Measurements from ENCODE around the gene HOXB6.

HOXB6 gene

GRCh38 chr17:48589831-48590606, 14.8 kb downstream of the HOXB6 start, which contains the start of gene HOXB3 (continued):
- no peak for TF ChIP-seq ZNF585B (tag by site-specific recombination; IDR thresholded peaks at IDR 0.05)
- peak; percentile 41; the same call in 1 of the 2 replicates for TF ChIP-seq ZBTB44 (tag by site-specific recombination; IDR thresholded peaks at IDR 0.05)
- no peak for TF ChIP-seq ZBTB49 (tag by site-specific recombination; IDR thresholded peaks at IDR 0.05; ENCODE audit: low read depth)
- peak; percentile 94 for TF ChIP-seq INSM2 (tag by site-specific recombination; IDR thresholded peaks at IDR 0.05)
- TF ChIP-seq ZBTB26 (tag by site-specific recombination; optimal IDR thresholded peaks at IDR 0.05): peak; percentile 25
- peak; percentile 67 for TF ChIP-seq ZNF391 (tag by site-specific recombination; IDR thresholded peaks at IDR 0.05; ENCODE audit: borderline replicate concordance, low read depth)
- peak; percentile 100 for TF ChIP-seq WT1 (tag by site-specific recombination; IDR thresholded peaks at IDR 0.05)
- TF ChIP-seq SP2 (tag by site-specific recombination; IDR thresholded peaks at IDR 0.05): peak; percentile 57; the same call in 1 of the 2 replicates
- TF ChIP-seq PBX3 (CRISPR knock-in tag; IDR thresholded peaks at IDR 0.05): no peak
- TF ChIP-seq ZSCAN23 (tag by site-specific recombination; IDR thresholded peaks at IDR 0.05): no peak
- peak; percentile 88 for TF ChIP-seq ZNF561 (tag by site-specific recombination; IDR thresholded peaks at IDR 0.05; ENCODE audit: borderline replicate concordance)
- TF ChIP-seq PRDM4 (tag by site-specific recombination; IDR thresholded peaks at IDR 0.05): peak; percentile 95
- peak; percentile 86 for TF ChIP-seq OSR2 (tag by site-specific recombination; IDR thresholded peaks at IDR 0.05)
- TF ChIP-seq ZNF24 (tag by site-specific recombination; IDR thresholded peaks at IDR 0.05): peak; percentile 53; the same call in 1 of the 2 replicates
- TF ChIP-seq ZFP37 (tag by site-specific recombination; IDR thresholded peaks at IDR 0.05): peak; percentile 42; the same call in 1 of the 2 replicates
- no peak for TF ChIP-seq ZBTB7A (tag by site-specific recombination; IDR thresholded peaks at IDR 0.05; ENCODE audit: low read depth)
- TF ChIP-seq ZNF514 (tag by site-specific recombination; IDR thresholded peaks at IDR 0.05): no peak
- TF ChIP-seq ZNF449 (tag by site-specific recombination; IDR thresholded peaks at IDR 0.05): 0 out of 2 replicates have a peak, but pooled peaks have one; percentile 51
